SK-N-MC (cell line): ENCODE data around the gene MAP7.

ENCODE experiments used
- EZH2 ChIP-seq: fragments of 200-600 bp; sonication (generic); IDR thresholded peaks from one replicate; pipeline ENCODE4 v1.6.1; 2017; ENCODE audit warnings: antibody characterized with exemption
- POLR2AphosphoS5 ChIP-seq: IDR thresholded peaks from 2 replicates; pipeline ENCODE4 v1.6.1; 2012; ENCODE audit warnings: mild to moderate bottlenecking, low read depth, low read length, borderline replicate concordance

DNA sequence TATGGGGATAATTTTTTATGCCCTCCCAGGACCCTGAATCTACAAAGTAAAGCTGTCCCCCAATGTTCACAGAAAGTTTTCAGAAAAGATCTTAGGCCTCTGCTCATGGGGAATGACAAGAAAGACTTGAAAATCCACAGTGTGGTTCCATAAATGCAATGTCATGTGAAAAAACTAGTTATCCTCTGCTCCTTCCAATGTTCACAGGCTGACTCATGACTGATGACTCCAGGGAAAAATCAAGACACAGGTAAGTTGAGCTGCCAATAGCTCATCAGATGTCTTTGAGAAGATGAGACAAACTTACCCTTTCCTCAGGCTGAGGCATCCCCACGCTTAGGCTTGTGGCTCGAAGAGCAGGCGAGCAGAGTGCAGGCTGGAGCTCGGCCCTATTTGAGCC is 245.8 kb downstream of the MAP7 start:
- TF ChIP-seq POLR2AphosphoS5 (no peak), EZH2 (no peak)
